Measurements from ENCODE around the gene PGAM2.

PGAM2 gene

DNA sequence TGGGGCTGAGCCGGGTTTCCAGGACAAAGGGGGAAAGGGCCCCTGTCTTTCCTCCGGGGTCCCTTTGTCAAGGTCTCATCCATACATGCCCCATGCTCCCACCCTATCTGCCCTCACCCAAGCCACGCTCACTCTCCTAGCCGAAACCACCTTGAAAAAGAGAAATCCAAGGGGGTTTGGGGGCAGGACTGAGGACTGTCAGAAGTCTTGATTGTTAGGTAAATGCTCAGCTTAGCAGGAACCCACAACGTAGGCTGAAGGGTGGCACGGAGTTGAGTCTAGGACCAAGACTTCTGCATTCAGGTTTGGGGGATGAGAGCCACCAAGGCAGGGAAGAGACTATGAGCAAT is 719 bp upstream of the PGAM2 start:
- no peak for DNase-seq (ENCODE audit: low read depth)

DNA sequence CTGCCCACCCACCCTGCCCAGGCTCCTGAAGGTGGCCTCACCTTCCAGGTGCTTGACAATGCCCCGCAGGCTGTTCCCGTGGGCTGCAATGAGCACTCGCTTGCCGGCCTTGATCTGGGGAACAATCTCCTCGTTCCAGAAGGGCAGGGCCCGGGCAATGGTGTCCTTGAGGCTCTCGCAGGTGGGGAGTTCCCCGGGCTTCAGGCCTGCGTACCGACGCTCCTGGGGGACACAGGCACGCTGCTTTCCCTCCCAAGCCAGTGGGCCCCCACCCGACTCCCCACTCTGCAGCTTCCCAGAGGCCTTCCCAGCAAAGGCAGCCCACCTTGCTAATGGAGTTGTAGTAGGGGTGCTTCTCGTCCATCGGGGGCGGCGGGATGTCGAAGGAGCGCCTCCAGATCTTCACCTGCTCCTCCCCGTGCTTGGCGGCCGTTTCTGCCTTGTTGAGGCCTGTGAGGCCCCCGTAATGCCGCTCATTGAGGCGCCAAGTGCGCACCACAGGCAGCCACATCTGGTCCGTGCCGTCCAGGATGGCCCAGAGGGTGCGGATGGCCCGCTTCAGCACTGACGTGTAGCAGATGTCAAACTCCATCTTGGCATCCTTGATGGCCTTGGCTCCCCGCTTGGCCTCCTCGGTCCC is 456 bp downstream of the PGAM2 start:
- DNase-seq (ENCODE audit: low read depth): no peak

DNA sequence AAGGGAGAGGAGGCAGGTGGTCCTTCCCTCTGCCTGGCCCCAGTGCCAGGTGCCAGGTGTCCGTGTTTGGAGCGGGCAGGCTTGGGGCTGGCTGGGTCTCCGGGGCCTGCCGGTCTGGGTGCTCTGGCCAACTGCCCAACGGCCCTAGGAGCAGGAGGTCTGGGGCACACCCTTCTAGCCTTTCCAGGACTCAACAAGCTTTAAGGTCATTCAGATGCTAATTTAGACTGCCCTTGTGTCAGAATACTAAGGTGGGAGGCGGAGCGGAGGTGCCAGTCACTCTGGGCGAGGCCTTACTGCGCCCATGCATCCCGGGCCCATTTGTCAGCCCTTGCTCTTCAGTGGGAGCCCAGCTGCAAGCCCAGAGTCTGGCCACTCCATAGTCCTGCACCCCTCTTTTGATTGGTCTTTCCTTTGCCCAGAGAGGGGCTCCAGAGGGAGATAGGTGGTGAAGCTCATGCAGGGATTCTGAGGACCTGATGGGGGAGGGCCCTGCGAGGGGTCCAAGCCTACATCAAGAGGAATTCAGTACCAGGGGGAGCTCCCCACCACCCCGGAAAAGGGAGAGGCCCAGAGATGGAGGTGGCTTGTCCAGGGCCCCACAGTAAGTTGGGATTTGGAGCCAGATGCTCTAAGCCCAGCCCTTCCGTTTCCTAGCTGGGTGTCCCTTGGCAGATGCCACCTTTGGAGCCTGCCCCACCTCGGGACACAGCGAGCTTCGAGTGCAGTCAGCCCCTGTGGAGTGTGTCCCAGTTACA is 1.3 kb downstream of the PGAM2 start:
- DNase-seq (ENCODE audit: low read depth): no peak

DNA sequence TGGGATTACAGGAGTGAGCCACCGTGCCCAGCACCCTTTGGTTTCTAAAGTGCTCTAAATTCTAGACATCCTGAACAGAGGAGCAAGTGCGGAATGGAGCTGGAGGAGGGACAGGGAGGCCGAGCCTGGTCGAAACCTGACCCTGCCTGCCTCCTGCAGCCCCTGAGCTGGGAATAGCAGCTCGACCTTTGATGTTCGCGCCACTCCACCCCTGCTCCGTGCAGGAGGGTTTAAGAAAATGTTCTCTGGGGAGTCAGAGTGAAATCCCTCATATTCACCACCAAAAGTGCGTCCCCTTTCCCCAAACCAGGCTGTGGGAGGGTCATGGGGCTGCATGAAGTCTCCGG is 1.8 kb downstream of the PGAM2 start:
- no peak for DNase-seq (ENCODE audit: low read depth)

DNA sequence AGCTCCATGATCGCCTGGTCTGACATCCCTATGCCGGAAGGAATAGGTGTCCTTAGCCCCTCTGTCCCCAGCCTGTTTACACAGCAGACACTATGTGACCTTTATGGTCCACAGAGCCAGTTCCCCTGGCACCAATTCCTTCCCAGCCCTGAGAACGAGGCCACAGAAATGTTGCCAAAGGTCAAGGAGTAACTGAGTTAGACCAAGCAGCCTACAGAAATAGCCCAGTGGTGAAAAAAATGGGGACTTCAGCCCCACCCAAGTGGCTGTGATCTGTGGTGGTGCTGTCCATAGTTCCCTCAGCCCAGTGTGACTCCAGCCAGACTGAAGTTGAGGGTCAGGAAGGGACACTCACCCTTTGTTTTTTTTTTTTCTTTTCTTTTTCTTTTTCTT is 2.5 kb downstream of the PGAM2 start:
- DNase-seq (ENCODE audit: low read depth): no peak

DNA sequence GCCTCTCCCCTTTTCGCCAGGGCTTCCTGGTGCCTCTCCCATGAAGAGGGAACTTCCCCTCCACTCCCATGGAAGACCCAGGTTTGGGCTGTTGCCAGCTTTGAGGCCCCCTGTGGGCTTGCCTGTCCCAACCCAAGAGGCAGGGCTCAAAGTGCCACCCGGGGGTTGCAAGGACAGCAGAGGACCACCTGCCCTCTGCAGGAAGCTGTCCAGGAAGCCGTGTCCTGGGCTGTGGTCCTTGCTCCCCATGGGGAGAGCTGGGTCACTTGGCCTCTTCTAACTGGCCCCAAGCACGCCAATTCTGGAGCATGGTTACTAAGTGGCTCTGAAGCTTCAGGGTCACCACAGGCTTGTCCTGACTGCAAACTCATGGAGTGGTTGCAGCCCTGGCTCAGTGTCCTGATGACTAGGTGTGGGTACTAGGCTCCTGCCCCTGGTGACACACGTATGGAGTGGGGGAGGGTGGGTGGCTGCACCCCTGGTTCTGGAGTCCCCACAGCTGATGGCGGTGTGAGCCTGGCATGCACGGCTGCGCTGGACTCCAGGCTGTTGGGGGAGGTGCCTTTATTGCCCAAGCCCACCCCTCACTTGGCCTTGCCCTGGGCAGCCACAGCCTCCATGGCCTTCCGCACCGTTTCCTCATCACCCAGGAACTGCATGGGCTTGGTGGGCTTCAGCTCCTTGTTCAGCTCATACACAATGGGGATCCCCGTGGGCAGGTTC is 3.0 kb downstream of the PGAM2 start:
- DNase-seq (ENCODE audit: low read depth): no peak

DNA sequence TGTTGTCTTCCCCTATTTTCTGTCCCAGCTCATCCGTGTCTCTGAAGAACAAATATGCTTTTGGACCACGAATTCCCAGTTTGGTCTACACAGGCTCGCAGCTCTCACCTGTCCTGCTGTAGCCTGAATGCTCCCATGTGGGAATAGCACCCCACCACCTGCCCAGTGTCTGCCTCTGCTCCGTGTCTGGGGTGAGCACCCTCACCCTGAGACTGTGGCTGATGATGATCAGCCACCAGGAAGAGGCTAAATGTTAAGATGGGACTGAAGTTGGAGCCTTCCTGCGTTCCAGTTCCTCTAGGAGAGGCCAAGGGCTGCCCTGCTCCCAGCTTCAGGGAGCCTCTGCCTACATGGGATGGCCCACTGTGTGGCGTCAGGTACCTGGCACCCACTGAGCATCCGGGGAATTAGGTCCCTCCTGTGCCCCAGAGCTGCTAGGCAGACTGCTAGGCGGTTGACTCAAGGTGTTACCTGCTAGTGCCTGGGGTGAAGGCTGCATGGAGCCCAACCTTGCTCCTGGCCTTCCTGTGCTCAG is 3.7 kb downstream of the PGAM2 start:
- no peak for DNase-seq (ENCODE audit: low read depth)

DNA sequence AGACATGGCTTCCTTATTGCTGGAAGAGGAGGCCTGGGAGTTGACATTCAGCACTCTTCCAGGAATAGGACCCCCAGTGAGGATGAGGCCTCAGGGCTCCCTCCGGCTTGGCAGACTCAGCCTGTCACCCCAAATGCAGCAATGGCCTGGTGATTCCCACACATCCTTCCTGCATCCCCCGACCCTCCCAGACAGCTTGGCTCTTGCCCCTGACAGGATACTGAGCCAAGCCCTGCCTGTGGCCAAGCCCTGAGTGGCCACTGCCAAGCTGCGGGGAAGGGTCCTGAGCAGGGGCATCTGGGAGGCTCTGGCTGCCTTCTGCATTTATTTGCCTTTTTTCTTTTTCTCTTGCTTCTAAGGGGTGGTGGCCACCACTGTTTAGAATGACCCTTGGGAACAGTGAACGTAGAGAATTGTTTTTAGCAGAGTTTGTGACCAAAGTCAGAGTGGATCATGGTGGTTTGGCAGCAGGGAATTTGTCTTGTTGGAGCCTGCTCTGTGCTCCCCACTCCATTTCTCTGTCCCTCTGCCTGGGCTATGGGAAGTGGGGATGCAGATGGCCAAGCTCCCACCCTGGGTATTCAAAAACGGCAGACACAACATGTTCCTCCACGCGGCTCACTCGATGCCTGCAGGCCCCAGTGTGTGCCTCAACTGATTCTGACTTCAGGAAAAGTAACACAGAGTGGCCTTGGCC is 4.3 kb downstream of the PGAM2 start:
- no peak for DNase-seq (ENCODE audit: low read depth)

DNA sequence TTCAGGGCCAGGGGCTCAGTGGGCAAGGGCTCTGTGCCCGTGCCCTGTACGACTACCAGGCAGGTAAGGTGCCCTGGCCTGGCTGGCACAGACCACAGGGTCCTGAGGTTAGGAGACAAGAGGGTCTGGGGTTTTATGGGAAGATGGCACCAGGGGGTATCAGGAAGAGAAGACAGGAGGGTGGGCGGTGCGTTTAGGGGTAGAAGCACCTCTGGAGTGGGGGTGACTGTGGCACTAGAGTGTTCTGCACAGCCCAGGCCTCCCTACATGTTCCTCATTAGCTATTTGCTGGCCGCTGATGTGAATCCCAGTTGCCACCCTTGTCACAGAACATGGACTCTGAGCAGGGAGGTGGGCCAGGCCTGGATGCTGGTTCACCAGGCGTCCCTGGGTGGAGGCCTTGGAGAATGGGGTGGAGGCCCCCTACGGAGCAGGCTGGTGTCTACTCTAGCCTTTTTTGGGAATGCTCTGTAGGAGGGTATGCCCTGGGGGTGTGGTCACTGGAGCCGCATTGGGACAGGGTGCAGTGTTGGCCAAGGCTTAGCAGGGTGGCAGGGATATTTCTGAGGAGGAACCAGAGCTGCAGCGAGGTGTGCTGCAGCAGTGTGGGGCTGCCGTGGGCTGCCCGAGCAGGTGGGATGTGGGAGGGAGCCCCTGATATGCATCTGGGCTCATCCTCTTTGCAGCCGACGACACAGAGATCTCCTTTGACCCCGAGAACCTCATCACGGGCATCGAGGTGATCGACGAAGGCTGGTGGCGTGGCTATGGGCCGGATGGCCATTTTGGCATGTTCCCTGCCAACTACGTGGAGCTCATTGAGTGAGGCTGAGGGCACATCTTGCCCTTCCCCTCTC is 5.0 kb downstream of the PGAM2 start:
- no peak for DNase-seq (ENCODE audit: low read depth)

DNA sequence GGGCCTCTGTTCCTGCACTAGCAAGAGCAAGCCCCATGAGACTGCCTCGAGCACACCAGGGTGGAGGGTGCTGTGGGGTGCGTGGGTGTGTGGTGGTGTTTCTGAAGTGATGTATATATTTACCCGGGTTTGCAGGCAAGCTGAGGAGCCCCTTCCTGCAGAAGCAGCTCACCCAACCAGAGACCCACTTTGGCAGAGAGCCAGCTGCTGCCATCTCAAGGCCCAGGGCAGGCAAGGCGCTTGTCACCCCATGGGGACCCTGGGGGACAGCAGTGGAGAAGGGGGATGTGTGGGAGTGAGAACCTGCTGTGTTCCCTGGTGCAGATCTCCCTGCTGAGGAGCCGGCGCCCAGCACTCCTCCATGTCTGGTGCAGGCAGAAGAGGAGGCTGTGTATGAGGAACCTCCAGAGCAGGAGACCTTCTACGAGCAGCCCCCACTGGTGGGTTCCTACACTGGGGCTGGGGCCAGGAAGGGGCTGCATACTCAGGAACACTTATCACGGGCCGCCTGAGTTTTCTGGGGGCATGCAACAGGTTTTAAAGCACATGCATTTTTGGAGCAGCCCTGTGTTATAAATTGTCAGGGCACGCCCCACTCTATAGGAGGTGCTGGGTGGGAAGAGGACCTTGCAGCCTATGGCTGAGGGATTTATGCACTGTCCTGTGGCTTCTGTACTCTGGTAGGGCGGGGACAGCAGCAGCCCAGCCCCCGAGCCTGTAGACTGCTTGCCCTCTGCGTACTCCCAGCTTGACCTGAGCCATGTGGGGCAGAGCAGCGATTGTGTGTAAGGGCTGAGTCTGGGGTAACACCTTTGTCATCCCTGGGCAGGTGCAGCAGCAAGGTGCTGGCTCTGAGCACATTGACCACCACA is 5.9 kb downstream of the PGAM2 start:
- DNase-seq (ENCODE audit: low read depth): no peak

DNA sequence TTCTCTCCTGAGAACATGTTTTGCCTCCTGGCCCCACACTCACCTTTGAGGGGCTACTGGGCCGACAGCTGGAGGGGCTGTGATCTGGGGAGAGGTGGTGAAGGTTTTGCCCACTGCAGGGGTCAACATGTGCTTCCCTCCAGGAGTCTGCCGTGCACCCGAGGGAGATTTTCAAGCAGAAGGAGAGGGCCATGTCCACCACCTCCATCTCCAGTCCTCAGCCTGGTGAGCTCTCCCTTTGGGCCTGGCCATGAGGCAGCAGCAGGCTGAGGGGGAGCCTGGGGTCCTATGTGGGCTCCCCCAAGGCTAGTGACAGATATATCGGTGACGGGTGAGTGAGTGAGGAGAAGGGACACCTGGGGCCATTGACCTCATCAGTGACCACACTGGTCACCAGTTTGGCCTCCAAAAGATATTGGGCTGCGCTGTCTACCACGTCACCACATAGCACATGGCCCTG is 6.6 kb downstream of the PGAM2 start:
- no peak for DNase-seq (ENCODE audit: low read depth)

DNA sequence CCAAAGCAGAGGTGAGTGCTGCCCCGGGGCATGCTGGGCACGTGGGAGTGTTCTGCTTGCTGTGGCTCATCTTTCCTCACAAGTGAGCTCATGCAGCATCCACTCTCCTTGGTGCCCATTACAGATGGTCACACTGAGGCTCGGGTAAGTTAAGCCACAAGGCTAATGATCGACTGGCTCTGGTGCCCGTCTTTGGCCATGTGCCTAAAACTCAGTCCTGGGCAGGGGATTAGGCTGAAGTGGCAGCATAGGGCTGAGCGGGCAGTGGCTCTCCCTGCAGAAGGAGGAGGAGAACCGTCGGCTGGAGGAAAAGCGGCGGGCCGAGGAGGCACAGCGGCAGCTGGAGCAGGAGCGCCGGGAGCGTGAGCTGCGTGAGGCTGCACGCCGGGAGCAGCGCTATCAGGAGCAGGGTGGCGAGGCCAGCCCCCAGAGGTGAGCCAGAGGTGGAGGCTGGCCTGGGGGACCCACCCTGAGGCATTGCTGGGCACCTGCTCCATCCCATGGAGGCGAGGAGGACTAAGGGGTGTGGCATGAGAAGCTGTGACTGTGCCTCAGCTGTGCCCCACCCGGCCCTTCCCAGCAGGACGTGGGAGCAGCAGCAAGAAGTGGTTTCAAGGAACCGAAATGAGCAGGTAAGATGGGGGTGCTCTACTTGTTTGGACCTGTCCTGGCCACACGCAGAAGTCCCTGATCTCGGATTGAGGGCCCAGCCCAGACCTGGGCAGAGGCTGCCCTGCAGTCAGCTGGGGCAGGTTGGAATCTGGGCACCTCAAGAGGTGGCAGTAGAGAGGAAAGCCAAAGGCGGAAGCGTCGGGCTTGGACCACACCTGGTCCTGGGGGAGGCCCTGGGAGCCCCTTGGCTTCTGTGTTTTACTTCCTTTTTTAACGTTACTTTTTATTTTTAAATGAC is 7.3 kb downstream of the PGAM2 start:
- DNase-seq (ENCODE audit: low read depth): no peak

DNA sequence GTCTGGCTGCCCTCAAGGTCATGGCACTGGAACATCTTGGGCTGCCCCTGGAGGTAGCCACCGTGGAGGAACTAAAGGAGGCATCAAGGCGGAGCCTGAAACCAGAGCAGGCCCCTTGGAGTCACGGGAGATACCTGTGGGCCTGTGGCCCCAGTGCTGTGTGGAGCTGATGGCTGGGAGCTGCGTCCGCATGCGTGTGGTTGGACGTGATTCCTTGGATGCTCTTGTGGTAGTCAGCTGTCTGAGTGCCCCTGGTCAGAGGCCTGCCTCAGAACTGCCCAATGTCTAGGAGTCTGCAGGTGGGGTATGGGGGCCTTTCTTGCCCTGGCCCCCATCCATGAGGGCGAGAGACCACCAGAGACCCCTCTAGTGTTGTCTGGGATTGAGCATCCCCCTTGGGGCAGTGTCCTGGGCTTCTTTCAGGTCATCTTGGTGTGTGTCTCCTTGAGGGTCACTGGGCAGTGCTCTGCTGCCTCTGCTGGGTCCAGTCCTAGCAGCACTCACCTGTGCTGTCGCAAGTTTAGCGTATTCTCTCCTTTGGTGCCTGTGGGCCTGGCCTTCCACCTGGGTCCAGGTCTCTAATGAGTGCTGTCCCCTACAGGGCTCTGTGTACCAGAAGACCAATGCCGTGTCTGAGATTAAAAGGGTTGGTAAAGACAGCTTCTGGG is 8.1 kb downstream of the PGAM2 start:
- DNase-seq (ENCODE audit: low read depth): no peak

DNA sequence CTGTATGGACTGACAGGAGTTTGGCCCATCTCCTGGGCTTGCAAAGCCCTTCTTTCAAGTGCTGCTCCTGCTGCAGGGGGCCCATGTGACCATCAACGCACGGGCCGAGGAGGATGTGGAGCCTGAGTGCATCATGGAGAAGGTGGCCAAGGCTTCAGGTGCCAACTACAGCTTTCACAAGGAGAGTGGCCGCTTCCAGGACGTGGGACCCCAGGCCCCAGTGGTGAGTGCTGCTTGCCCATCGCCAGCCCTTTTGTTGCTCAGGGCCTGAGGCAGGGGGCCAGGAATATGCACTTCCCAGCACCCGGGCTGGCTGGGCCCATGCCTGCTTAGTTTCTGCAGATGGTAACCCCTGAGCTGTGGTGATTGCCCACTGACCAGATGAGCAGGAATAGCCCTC is 8.7 kb downstream of the PGAM2 start:
- DNase-seq (ENCODE audit: low read depth): no peak

DNA sequence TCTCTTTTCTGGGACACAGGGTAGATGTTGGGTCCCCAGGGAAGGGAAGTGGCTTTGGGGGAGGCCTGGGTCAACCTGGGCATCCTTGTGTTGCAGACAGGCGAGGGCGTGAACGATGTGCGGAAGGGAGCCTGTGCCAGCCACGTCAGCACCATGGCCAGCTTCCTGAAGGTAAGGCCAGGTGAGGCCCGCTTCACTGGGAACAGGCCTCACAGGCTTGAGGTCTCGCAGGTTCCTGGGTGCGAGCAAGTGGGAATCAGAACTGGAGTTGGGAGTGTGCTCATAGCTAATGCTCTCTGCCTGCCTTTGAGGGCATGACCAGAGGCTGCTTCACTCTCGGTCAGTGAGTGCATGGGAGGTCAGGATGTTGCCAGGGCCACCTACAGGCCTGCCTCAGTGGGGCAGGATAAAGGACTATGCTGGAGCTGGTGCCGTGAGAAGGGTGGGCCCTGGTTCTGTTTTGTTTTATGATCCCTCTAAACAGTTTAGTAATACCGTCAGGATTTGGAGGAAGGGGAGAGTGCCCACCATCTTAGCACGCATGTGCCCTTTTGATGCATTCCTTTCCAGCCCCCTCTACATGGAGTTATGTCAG is 12.5 kb downstream of the PGAM2 start:
- DNase-seq (ENCODE audit: low read depth): no peak

DNA sequence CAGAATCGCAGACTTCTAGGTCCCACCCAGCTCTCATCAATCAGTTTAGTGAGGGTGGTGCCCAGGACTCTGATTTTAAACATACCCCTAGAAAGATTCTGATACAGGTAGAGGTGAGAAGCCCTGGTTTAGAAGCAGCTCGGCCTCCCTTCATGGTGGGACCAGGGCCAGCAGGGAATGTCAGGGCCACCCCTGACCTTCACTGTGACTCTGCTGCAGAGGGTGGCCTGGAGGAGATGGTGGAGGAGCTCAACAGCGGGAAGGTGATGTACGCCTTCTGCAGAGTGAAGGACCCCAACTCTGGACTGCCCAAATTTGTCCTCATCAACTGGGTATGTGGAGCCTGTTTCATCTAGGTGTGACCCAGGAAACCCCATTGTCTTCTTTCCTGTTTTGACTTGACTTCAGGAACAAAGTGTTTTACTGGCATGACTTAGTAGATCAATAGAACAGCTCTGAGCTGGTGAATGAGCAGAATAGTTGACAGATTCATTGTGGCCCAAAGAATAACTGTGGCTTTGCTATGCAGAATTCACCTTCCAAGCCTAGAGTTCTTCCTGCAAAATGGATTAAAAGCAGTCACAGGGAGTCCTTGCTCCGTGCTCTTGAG is 13.7 kb downstream of the PGAM2 start:
- no peak for DNase-seq (ENCODE audit: low read depth)

DNA sequence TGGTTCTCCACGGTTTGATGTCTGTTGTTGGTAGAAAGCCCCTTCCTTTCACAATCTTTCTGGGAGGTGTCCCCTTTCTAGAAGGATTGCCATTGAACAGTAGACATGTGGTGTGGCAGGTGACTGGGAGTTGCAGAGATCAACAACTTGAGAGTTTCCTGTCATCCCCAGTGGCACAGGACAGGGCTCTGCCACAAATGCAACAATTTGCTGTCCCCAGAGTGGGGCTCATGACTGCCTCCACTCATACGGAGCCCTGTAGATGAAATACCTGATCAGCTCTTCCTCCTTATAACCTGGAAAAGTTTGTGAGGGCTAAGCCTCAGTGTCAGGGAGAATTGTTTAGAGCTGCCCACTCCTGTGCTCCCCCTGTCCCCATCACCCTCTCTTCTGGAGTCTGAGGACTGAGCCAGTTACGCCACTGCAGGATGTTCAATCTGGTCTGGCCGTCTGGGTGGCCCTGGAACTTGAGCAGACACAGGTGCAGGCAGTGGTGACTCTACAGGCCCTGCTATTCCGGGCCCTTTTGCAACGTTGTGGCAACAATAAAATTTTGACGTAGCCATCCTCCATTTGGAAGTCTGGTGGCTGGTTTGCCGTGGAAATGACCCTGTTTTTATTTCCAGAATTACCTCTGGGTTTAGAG is 14.3 kb downstream of the PGAM2 start:
- DNase-seq (ENCODE audit: low read depth): no peak

Measured in T-helper 22 cell (primary cell).